K562 (cell line): ENCODE measurements around the gene SEMA3A.

Source experiments
- TBL1XR1 ChIP-seq, 2 experiments: IDR thresholded peaks; 2 replicates each; pipeline ENCODE4 v1.6.1; 2012; ENCODE audit warnings: improper control_type of control experiment in 2 of 2, low read length in 2 of 2, mild to moderate bottlenecking in 1 of 2
- TF ChIP-seq, protein P1 (sequence below), 3 experiments: IDR thresholded peaks in 2 of 3; conservative IDR thresholded peaks in 1 of 3; 2 replicates each; pipeline ENCODE4 v1.5.1; 2011 to 2012; ENCODE audit warnings: low read length in 3 of 3, mild to moderate bottlenecking in 3 of 3, control low read depth in 2 of 3, improper control_type of control experiment in 1 of 3, inconsistent platforms in 1 of 3, low read depth in 1 of 3, mixed read lengths in 1 of 3, moderate library complexity in 1 of 3; ENCODE audit not compliant: insufficient read depth in 2 of 3

DNA sequence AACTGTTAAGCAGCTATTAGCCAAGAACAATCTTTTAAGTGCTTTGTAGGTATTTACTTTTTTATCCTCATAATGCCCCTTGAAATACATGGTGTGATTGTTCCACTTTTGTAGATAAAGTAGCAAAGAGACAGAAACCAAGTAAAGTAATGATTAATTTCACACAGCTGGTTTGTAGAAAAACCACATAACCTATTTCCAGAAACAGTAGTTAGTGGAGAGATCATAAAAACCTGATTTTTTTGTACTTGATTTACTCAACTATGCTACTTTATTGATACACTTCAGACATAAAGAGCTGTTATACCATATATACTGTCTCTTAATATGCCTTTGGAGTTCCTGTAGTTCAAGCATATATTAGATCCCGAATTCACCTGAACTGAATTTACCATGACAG, 118.4 kb downstream of the SEMA3A start:
- TF ChIP-seq, protein P1, sequence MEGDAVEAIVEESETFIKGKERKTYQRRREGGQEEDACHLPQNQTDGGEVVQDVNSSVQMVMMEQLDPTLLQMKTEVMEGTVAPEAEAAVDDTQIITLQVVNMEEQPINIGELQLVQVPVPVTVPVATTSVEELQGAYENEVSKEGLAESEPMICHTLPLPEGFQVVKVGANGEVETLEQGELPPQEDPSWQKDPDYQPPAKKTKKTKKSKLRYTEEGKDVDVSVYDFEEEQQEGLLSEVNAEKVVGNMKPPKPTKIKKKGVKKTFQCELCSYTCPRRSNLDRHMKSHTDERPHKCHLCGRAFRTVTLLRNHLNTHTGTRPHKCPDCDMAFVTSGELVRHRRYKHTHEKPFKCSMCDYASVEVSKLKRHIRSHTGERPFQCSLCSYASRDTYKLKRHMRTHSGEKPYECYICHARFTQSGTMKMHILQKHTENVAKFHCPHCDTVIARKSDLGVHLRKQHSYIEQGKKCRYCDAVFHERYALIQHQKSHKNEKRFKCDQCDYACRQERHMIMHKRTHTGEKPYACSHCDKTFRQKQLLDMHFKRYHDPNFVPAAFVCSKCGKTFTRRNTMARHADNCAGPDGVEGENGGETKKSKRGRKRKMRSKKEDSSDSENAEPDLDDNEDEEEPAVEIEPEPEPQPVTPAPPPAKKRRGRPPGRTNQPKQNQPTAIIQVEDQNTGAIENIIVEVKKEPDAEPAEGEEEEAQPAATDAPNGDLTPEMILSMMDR (IDR thresholded peaks at IDR 0.05 in 2 of 3, conservative IDR thresholded peaks at IDR 0.05 in 1 of 3; ENCODE audit: insufficient read depth in 2 of 3, low read depth in 1 of 3, low read length in 3 of 3): no peak
- TF ChIP-seq TBL1XR1 (IDR thresholded peaks at IDR 0.05; ENCODE audit: low read length in 2 of 2): no peak
